GM12801 (cell line): ENCODE measurements around the gene FAM124B.

Experiments used
- CTCF ChIP-seq: IDR thresholded peaks from one replicate; pipeline ENCODE4 v1.5.1; 2011; ENCODE audit warnings: control low read depth; ENCODE audit not compliant: insufficient read length; ENCODE audit errors: extremely low read depth

The FAM124B gene

GRCh38 chr2:224377751-224378700, 23.9 kb downstream of the FAM124B start:
- TF ChIP-seq CTCF, result no peak

- no peak for TF ChIP-seq CTCF
These were observed 29.3 kb downstream of the FAM124B start for GRCh38 chr2:224372641-224373040.

GRCh38 chr2:224369028-224369632, 32.8 kb downstream of the FAM124B start:
- TF ChIP-seq CTCF, result no peak

GRCh38 chr2:224366267-224366844, 35.6 kb downstream of the FAM124B start:
- no peak for TF ChIP-seq CTCF

GRCh38 chr2:224365331-224365730, 36.6 kb downstream of the FAM124B start:
- no peak for TF ChIP-seq CTCF

GRCh38 chr2:224363281-224363680, 38.6 kb downstream of the FAM124B start:
- no peak for TF ChIP-seq CTCF

- no peak for TF ChIP-seq CTCF
These were observed 39.8 kb downstream of the FAM124B start for GRCh38 chr2:224362094-224362493.
